H54 (cell line): Measurements from ENCODE around the gene CAPN8.
A peak's percentile ranks its signal among the peaks of the same experiment; 100 is the strongest.

Experiments
- DNase-seq: peaks from one replicate; pipeline ENCODE4 v3.0.0; 2011; ENCODE audit warnings: low spot score, mixed read lengths; ENCODE audit not compliant: insufficient read length
- FAIRE-seq: peaks from 3 replicates; lab custom pipeline; 2011; peaks lifted over from hg19 to GRCh38; lab: Jason Lieb, UNC
- POLR2A ChIP-seq: IDR thresholded peaks from 2 replicates; pipeline ENCODE4 v1.6.1; 2011; ENCODE audit warnings: low read depth, mild to moderate bottlenecking, low read length

CAPN8 gene

GRCh38 chr1:223683586-223684487 lies 18.3 kb upstream of the CAPN8 start:
- no peak for TF ChIP-seq POLR2A
- FAIRE-seq (no peak), DNase-seq (no peak)

- FAIRE-seq (no peak), DNase-seq (no peak)
- TF ChIP-seq POLR2A: no peak
These were observed 17.0 kb upstream of the CAPN8 start for GRCh38 chr1:223682502-223682901.

- DNase-seq: no peak
- no peak for FAIRE-seq
- TF ChIP-seq POLR2A: no peak
These were observed 14.7 kb upstream of the CAPN8 start for GRCh38 chr1:223680188-223680587.

GRCh38 chr1:223678841-223679240 lies 13.3 kb upstream of the CAPN8 start:
- FAIRE-seq: no peak
- DNase-seq: no peak
- no peak for TF ChIP-seq POLR2A

GRCh38 chr1:223674119-223674890 lies 8.8 kb upstream of the CAPN8 start:
- no peak for DNase-seq
- no peak for FAIRE-seq
- TF ChIP-seq POLR2A: no peak

GRCh38 chr1:223670458-223671159 lies 5.1 kb upstream of the CAPN8 start:
- TF ChIP-seq POLR2A: no peak
- FAIRE-seq: no peak
- DNase-seq: peak; percentile 60

GRCh38 chr1:223669003-223669795 lies 3.7 kb upstream of the CAPN8 start:
- TF ChIP-seq POLR2A: no peak
- no peak for FAIRE-seq
- no peak for DNase-seq

GRCh38 chr1:223667484-223668182 lies 2.1 kb upstream of the CAPN8 start:
- DNase-seq: no peak
- TF ChIP-seq POLR2A: no peak
- FAIRE-seq: no peak

- FAIRE-seq (no peak), DNase-seq (no peak)
- no peak for TF ChIP-seq POLR2A
These were observed 1.4 kb downstream of the CAPN8 start for GRCh38 chr1:223664106-223664505.

GRCh38 chr1:223662943-223663342 lies 2.6 kb downstream of the CAPN8 start:
- no peak for FAIRE-seq
- DNase-seq: no peak
- TF ChIP-seq POLR2A: no peak

- no peak for TF ChIP-seq POLR2A
- FAIRE-seq (no peak), DNase-seq (no peak)
These were observed 5.8 kb downstream of the CAPN8 start for GRCh38 chr1:223659711-223660110.

GRCh38 chr1:223657978-223658377 lies 7.5 kb downstream of the CAPN8 start:
- TF ChIP-seq POLR2A: no peak
- no peak for FAIRE-seq

More at GRCh38 chr1:223657978-223658377, 7.5 kb downstream of the CAPN8 start:
- DNase-seq: no peak
